ENCODE results near the gene ATP6AP2. TPM values are rescaled to one million over a fixed set of nuclear protein-coding genes. Genes with fewer than 3 reads are reported as not detected.
"Not testable (repeated sequence)": the region's sequence is repeated elsewhere in the genome, so short reads cannot be mapped to it uniquely, and the experiment has no call there.

Gene ATP6AP2
- total RNA-seq, 2 donors from 2014 or later: 50.5 to 58.4 TPM

GRCh38 chrX:40581336-40581920 is 658 bp downstream of the ATP6AP2 start:
- ATAC-seq (replicated peaks in 1 of 2) (no peak), DNase-seq (no peak)
- Mint-ChIP-seq H3K4me1 (ENCODE audit: low read depth) (peaks cover 25% of the 10 kb centered on the region), H3K9me3 (no peaks in the 10 kb centered on the region), H3K27me3 (ENCODE audit: low read depth) (peaks cover 53% of the 10 kb centered on the region), H3K36me3 (ENCODE audit: insufficient read depth in 2 of 2) (peaks cover 0 to 1% of the 10 kb centered on the region in 2 donors), H3K4me3 (peak overlapping the region; percentile 73 to 91), H3K27ac (peak overlapping the region; percentile 82)

DNA sequence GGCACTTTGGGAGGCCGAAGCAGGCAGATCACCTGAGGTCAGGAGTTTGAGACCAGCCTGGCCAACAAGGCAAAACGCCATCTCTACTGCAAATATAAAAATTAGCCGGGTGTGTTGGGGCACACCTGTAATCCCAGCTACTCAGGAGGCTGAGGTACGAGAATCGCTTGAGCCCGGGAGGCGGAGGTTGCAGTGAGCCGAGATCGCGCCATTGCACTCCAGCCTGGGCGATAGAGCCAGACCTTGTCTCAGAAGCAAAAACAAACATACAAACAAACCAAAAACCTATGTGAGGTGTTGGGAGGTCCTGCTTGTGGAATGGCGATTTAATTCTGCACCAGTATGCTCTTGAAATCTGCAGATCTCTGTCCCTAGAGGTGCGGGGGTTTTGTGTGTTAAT is 1.4 kb downstream of the ATP6AP2 start:
- not testable (repeated sequence) for DNase-seq; ATAC-seq (replicated peaks in 1 of 2); H3K27ac Mint-ChIP-seq; H3K36me3 Mint-ChIP-seq (ENCODE audit: insufficient read depth in 2 of 2); H3K9me3 Mint-ChIP-seq
- Mint-ChIP-seq H3K27me3 (ENCODE audit: low read depth) (peaks cover 48% of the 10 kb centered on the region), H3K4me1 (ENCODE audit: low read depth) (peaks cover 25% of the 10 kb centered on the region), H3K4me3 (peak overlapping the region; percentile 73 to 91)

- Mint-ChIP-seq H3K9me3 (no peaks in the 10 kb centered on the region), H3K4me3 (peak overlapping the region; percentile 65 to 73), H3K27ac (no peak overlapping the region), H3K27me3 (ENCODE audit: low read depth) (peaks cover 42% of the 10 kb centered on the region), H3K4me1 (ENCODE audit: low read depth) (peaks cover 30% of the 10 kb centered on the region), H3K36me3 (ENCODE audit: insufficient read depth in 2 of 2) (peaks cover 0 to 1% of the 10 kb centered on the region in 2 donors)
- ATAC-seq (replicated peaks in 1 of 2) (no peak), DNase-seq (no peak)
Measured at GRCh38 chrX:40582811-40583210, 2.0 kb downstream of the ATP6AP2 start.

GRCh38 chrX:40587623-40588022 is 6.9 kb downstream of the ATP6AP2 start:
- DNase-seq; H3K36me3 Mint-ChIP-seq (ENCODE audit: insufficient read depth in 2 of 2); H3K9me3 Mint-ChIP-seq; H3K4me3 Mint-ChIP-seq; H3K27ac Mint-ChIP-seq: not testable (repeated sequence)
- ATAC-seq (replicated peaks in 1 of 2): peak; percentile 36 to 48
- H3K4me1 Mint-ChIP-seq (ENCODE audit: low read depth): peaks cover 39% of the 10 kb centered on the region
- peaks cover 33% of the 10 kb centered on the region for H3K27me3 Mint-ChIP-seq (ENCODE audit: low read depth)

GRCh38 chrX:40589616-40590321 is 9.0 kb downstream of the ATP6AP2 start:
- H3K9me3 Mint-ChIP-seq: not testable (repeated sequence)
- ATAC-seq (replicated peaks in 1 of 2) (peak; percentile 97), DNase-seq (peak; percentile 26 to 52)
- peaks cover 29% of the 10 kb centered on the region for H3K27me3 Mint-ChIP-seq (ENCODE audit: low read depth)
- peaks cover 28% of the 10 kb centered on the region for H3K4me1 Mint-ChIP-seq (ENCODE audit: low read depth)
- peak overlapping the region; percentile 14 for H3K27ac Mint-ChIP-seq
- peak overlapping the region; percentile 16 to 56 for H3K4me3 Mint-ChIP-seq
- H3K36me3 Mint-ChIP-seq (ENCODE audit: insufficient read depth in 2 of 2): peaks cover 6 to 10% of the 10 kb centered on the region in 2 donors

DNA sequence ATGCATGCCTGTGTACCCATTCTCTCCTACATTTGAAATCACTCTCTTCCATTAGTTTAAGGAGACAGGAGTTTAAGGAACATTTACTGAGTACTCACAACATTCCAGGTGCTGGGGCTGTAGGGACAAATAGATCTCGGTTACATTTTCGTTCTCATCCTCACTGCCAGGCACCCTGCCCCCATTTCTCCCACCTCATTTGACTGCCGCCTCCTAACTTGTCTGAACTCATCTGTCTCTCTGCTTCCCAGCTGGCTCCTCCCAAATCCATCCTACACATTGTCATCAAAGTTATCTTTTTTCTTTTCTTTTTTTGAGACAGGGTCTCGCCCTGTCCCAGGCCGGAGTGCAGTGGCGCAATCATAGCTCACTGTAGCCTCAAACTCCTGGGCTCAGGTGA is 22.7 kb downstream of the ATP6AP2 start:
- H3K27me3 Mint-ChIP-seq (ENCODE audit: low read depth): peaks cover 19% of the 10 kb centered on the region
- H3K9me3 Mint-ChIP-seq: no peaks in the 10 kb centered on the region
- ATAC-seq (replicated peaks in 1 of 2): no peak
- peaks cover 4 to 7% of the 10 kb centered on the region in 2 donors for H3K36me3 Mint-ChIP-seq (ENCODE audit: insufficient read depth in 2 of 2)
- no peak for DNase-seq
- no peak overlapping the region for H3K27ac Mint-ChIP-seq
- H3K4me3 Mint-ChIP-seq: no peak overlapping the region
- H3K4me1 Mint-ChIP-seq (ENCODE audit: low read depth): no peaks in the 10 kb centered on the region

GRCh38 chrX:40607381-40607780 is 26.6 kb downstream of the ATP6AP2 start:
- no peaks in the 10 kb centered on the region for H3K9me3 Mint-ChIP-seq
- no peak overlapping the region for H3K27ac Mint-ChIP-seq
- DNase-seq (no peak), ATAC-seq (replicated peaks in 1 of 2) (no peak)
- no peak overlapping the region for H3K4me3 Mint-ChIP-seq
- H3K4me1 Mint-ChIP-seq (ENCODE audit: low read depth): no peaks in the 10 kb centered on the region
- H3K27me3 Mint-ChIP-seq (ENCODE audit: low read depth): peaks cover 7% of the 10 kb centered on the region
- peaks cover 0 to 2% of the 10 kb centered on the region in 2 donors for H3K36me3 Mint-ChIP-seq (ENCODE audit: insufficient read depth in 2 of 2)

DNA sequence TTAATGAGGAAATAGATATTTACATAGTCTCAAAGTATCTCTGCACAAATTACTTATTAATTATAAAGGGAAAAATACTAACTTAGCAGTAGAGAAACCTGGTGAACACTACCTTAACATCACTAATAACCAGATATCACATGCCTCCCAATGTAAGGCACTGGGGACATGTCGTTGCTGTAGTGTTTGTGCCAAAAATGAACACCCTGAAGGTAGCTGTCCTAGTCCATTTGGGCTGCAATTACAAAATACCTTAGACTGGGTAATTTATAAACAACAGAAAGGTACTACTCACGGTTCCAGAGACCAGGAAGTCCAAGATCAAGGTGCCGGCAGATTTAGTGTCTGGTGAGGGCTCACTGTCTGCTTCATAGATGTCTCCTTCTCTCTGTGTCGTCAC is 31.7 kb downstream of the ATP6AP2 start:
- DNase-seq: no peak
- Mint-ChIP-seq H3K9me3 (no peaks in the 10 kb centered on the region), H3K27ac (no peak overlapping the region), H3K4me3 (no peak overlapping the region), H3K4me1 (ENCODE audit: low read depth) (no peaks in the 10 kb centered on the region), H3K36me3 (ENCODE audit: insufficient read depth in 2 of 2) (no peaks in the 10 kb centered on the region), H3K27me3 (ENCODE audit: low read depth) (peaks cover 6% of the 10 kb centered on the region)
- ATAC-seq (replicated peaks in 1 of 2): no peak

DNA sequence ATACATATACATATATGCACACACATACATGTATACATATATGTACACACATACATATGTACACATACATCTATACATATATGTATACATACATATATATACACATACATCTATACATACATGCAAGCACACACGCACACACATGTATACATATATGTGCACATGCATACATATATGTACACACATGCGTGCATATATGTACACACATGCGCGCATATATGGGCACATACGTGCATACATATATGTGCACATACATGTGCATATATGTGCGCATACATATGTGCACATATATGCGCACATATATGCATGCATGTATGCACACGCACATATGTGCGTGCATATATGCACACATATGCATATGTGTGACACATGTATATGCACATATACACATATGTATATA is 35.2 kb downstream of the ATP6AP2 start:
- Mint-ChIP-seq H3K27ac (no peak overlapping the region), H3K36me3 (ENCODE audit: insufficient read depth in 2 of 2) (no peaks in the 10 kb centered on the region), H3K4me1 (ENCODE audit: low read depth) (no peaks in the 10 kb centered on the region), H3K9me3 (no peaks in the 10 kb centered on the region), H3K27me3 (ENCODE audit: low read depth) (peaks cover 10% of the 10 kb centered on the region), H3K4me3 (no peak overlapping the region)
- DNase-seq (no peak), ATAC-seq (replicated peaks in 1 of 2) (no peak)

- Mint-ChIP-seq H3K9me3 (no peaks in the 10 kb centered on the region), H3K27me3 (ENCODE audit: low read depth) (peaks cover 10% of the 10 kb centered on the region), H3K27ac (no peak overlapping the region), H3K36me3 (ENCODE audit: insufficient read depth in 2 of 2) (no peaks in the 10 kb centered on the region), H3K4me3 (no peak overlapping the region), H3K4me1 (ENCODE audit: low read depth) (no peaks in the 10 kb centered on the region)
- DNase-seq (no peak), ATAC-seq (replicated peaks in 1 of 2) (no peak)
Measured at GRCh38 chrX:40617566-40617965, 36.8 kb downstream of the ATP6AP2 start.

DNA sequence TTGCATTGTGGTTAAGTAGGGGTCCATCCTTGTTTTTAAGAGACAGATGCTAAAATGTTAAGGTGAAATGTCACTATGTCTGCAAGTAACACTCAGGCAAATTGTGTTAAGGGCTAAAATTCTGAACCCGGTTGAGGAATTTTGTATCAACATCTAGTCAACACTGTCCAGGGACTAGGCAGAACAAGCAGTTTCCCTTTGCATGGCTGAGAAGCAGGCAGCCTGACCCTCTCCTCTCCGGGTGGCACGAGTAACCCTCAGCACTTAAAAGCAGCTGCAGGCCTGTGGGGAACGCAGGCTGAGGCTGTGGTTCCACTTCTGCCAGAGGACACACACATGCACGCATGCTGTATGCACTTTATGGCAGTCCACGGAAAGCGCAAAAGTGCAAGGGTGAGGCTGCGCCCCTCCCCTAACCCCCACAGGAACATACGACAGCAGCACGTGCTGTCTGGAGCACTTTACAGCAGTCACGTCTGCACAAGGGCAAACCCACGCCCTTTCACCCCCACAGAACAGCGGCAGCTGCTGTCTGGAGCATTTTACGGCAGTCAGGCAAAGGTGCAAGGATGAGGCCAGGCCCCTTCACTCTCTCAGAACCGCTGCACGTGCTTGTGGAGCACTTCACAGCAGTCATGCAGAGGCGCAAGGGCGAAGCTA is 41.8 kb downstream of the ATP6AP2 start:
- no peaks in the 10 kb centered on the region for H3K4me1 Mint-ChIP-seq (ENCODE audit: low read depth)
- H3K27me3 Mint-ChIP-seq (ENCODE audit: low read depth): peaks cover 3% of the 10 kb centered on the region
- H3K27ac Mint-ChIP-seq: no peak overlapping the region
- H3K9me3 Mint-ChIP-seq: no peaks in the 10 kb centered on the region
- H3K4me3 Mint-ChIP-seq: no peak overlapping the region
- no peak for ATAC-seq (replicated peaks in 1 of 2)
- peaks cover 0 to 2% of the 10 kb centered on the region in 2 donors for H3K36me3 Mint-ChIP-seq (ENCODE audit: insufficient read depth in 2 of 2)
- no peak for DNase-seq

DNA sequence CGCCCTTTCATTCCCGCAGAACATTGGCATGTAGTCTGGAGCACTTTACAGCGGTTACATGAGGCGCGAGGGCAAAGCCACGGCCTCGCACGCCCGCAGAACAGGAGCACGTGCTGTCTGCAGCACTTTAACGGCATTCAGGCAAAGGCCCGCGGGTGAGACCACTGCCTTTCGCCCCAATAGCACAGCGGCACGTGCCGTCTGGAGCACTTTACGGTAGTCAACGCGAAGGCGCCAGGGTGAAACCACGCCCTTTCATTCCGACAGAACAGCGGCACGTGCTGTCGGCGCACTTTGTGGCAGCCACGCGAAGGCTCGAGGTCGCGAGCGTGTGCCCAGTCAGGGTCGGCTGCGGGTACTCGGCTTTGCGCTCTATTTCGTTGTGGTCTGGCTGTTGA is 42.4 kb downstream of the ATP6AP2 start, which contains the start of gene MPC1L:
Gene MPC1L (plus strand): TSS at position 290 of the 398 bp plus-strand sequence. CDS start 138 bp downstream, outside the sequence.
- no peak within 1 kb of the TSS for H3K4me3 Mint-ChIP-seq
- no peak within 1 kb of the TSS for H3K27ac Mint-ChIP-seq
- DNase-seq: no peak
- no peaks in the 10 kb centered on the region for H3K4me1 Mint-ChIP-seq (ENCODE audit: low read depth)
- H3K27me3 Mint-ChIP-seq (ENCODE audit: low read depth): no peaks in the 10 kb centered on the region
- peaks cover 0 to 8% of the 10 kb centered on the region in 2 donors for H3K36me3 Mint-ChIP-seq (ENCODE audit: insufficient read depth in 2 of 2)
- H3K9me3 Mint-ChIP-seq: no peaks in the 10 kb centered on the region
- ATAC-seq (replicated peaks in 1 of 2): no peak

- H3K9me3 Mint-ChIP-seq: no peaks in the 10 kb centered on the region
- H3K27ac Mint-ChIP-seq: no peak overlapping the region
- DNase-seq (no peak), ATAC-seq (replicated peaks in 1 of 2) (no peak)
- H3K27me3 Mint-ChIP-seq (ENCODE audit: low read depth): no peaks in the 10 kb centered on the region
- H3K36me3 Mint-ChIP-seq (ENCODE audit: insufficient read depth in 2 of 2): peaks cover 0 to 10% of the 10 kb centered on the region in 2 donors
- H3K4me1 Mint-ChIP-seq (ENCODE audit: low read depth): no peaks in the 10 kb centered on the region
- H3K4me3 Mint-ChIP-seq: no peak overlapping the region
Measured at GRCh38 chrX:40623665-40624064, 42.9 kb downstream of the ATP6AP2 start.

Measured in activated T-cell treated with anti-CD3 and anti-CD28 coated beads, Interleukin-2, amount 50 U/mL, for 72 hours (primary cell).